ENCODE results near the gene GABRG2.

The GABRG2 gene

DNA sequence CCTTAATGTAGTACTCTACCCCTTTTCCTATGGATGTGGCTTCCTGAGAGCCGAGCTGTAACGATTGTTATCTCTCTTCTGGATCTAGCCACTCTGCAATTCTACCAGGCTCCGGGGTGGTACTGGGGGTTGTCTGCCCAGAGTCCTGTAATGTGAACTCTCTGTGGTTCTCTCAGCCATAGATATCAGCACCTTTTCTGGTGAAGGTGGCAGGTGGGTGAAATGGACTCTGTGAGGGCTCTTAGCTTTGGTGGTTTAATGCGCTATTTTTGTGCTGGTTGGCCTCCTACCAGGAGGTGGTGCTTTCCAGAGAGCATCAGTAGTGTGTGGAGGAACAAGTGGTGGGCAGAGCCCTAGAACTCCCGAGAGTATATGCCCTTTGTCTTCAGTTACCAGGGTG is 122.1 kb downstream of the GABRG2 start:
- Histone ChIP-seq H3K9me3 (ENCODE audit: insufficient read depth, low read length) (no peaks in the 10 kb centered on the region), H3K27me3 (ENCODE audit: insufficient read depth, insufficient read length) (no peaks in the 10 kb centered on the region), H3K4me3 (ENCODE audit: insufficient read length, low read depth) (no peak overlapping the region), H3K4me1 (ENCODE audit: insufficient read depth, insufficient read length) (no peaks in the 10 kb centered on the region), H3K36me3 (ENCODE audit: insufficient read depth, insufficient read length, low read length) (no peaks in the 10 kb centered on the region), H3K9ac (ENCODE audit: insufficient read length, low read depth) (no peak overlapping the region)
- DNase-seq (ENCODE audit: low read depth, low spot score), result no peak
- TF ChIP-seq ZNF274 (IDR thresholded peaks at IDR 0.05; ENCODE audit: low read depth, low read length) (no peak), YY1 (IDR thresholded peaks at IDR 0.05; ENCODE audit: insufficient read depth, insufficient read length) (no peak), SUZ12 (IDR thresholded peaks at IDR 0.05; ENCODE audit: extremely low read depth, insufficient read depth, insufficient read length) (no peak)

DNA sequence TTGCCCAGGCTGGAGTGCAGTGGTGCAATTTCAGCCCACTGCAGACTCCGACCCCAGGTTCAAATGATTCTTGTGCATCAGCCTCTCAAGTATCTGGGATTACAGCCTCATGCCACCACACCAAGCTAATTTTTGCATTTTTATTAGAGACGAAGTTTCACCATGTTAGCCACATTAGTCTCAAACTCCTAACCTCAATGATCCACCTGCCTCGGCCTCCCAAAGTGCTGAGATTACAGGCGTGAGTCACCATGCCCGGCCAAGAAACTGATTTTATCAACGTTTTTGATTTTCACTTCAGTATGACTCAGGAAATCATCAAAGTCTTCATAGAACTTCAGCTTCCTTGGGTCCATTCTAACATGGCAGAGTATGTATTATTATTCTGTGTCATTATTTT is 125.4 kb downstream of the GABRG2 start:
- Histone ChIP-seq H3K36me3 (ENCODE audit: insufficient read depth, insufficient read length, low read length) (no peaks in the 10 kb centered on the region), H3K4me1 (ENCODE audit: insufficient read depth, insufficient read length) (no peaks in the 10 kb centered on the region), H3K4me3 (ENCODE audit: insufficient read length, low read depth) (no peak overlapping the region), H3K9ac (ENCODE audit: insufficient read length, low read depth) (no peak overlapping the region), H3K9me3 (ENCODE audit: insufficient read depth, low read length) (no peaks in the 10 kb centered on the region), H3K27me3 (ENCODE audit: insufficient read depth, insufficient read length) (no peaks in the 10 kb centered on the region)
- no peak for TF ChIP-seq YY1 (IDR thresholded peaks at IDR 0.05; ENCODE audit: insufficient read depth, insufficient read length)
- no peak for TF ChIP-seq ZNF274 (IDR thresholded peaks at IDR 0.05; ENCODE audit: low read depth, low read length)
- no peak for TF ChIP-seq SUZ12 (IDR thresholded peaks at IDR 0.05; ENCODE audit: extremely low read depth, insufficient read depth, insufficient read length)
- DNase-seq (ENCODE audit: low read depth, low spot score), result no peak

DNA sequence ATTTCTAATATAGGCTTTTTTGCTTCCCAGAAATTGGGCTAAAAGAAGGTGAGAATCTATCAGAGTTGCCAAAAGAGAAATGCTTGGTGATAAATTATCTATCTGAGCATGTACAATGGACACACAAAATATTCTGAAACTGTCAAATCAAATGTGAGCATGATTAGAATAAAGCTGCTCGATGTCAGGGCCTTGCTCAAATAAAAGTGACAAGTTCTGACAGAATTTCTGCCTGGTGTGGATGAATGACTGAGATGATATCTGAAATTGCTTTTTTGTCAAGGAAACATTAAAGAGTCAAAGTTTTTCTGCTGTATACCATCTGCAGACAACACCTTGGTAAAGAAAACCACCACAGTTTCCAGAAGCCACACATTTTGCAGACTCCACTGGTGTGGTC is 128.8 kb downstream of the GABRG2 start:
- DNase-seq (ENCODE audit: low read depth, low spot score), result no peak
- H3K27me3 ChIP-seq (ENCODE audit: insufficient read depth, insufficient read length), result no peaks in the 10 kb centered on the region

DNA sequence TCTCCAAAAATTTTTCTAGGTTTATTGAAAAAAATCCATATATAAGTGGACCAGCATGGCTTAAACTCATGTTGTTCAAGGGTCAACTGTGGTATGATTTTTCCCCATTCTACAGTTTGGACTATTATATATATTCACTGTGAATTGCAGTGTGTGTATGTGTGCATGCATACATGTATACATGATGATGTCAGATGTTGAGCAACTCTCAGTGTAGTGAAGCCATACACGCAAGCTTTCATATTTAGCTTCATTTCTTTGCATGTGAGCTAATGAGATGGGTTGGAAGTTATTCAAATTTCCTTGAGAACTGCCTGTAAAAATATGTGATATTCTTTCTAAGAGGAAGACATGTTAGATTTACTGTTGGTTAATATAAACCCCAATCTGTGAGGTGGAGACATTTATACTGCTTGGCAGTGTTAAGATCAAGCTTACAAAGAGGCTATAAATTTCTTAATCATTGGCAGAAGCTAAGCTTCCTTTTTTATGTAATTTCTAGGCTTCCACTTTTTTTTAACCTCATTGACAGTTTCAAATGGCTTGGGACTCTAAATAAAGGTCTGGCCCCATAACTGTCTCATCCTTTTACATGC is 134.8 kb downstream of the GABRG2 start:
- Histone ChIP-seq H3K4me1 (ENCODE audit: insufficient read depth, insufficient read length) (no peaks in the 10 kb centered on the region), H3K27me3 (ENCODE audit: insufficient read depth, insufficient read length) (no peaks in the 10 kb centered on the region)

More for the DNA sequence above, 128.8 kb downstream of the GABRG2 start:
- H3K9me3 ChIP-seq (ENCODE audit: insufficient read depth, low read length), result no peaks in the 10 kb centered on the region
- H3K4me1 ChIP-seq (ENCODE audit: insufficient read depth, insufficient read length), result no peaks in the 10 kb centered on the region
- H3K4me3 ChIP-seq (ENCODE audit: insufficient read length, low read depth), result no peak overlapping the region
- H3K9ac ChIP-seq (ENCODE audit: insufficient read length, low read depth), result no peak overlapping the region
- TF ChIP-seq YY1 (IDR thresholded peaks at IDR 0.05; ENCODE audit: insufficient read depth, insufficient read length), result no peak
- TF ChIP-seq SUZ12 (IDR thresholded peaks at IDR 0.05; ENCODE audit: extremely low read depth, insufficient read depth, insufficient read length), result no peak
- TF ChIP-seq ZNF274 (IDR thresholded peaks at IDR 0.05; ENCODE audit: low read depth, low read length), result no peak
- no peaks in the 10 kb centered on the region for H3K36me3 ChIP-seq (ENCODE audit: insufficient read depth, insufficient read length, low read length)

More for the DNA sequence above, 134.8 kb downstream of the GABRG2 start:
- DNase-seq (ENCODE audit: low read depth, low spot score), result no peak
- H3K9me3 ChIP-seq (ENCODE audit: insufficient read depth, low read length), result no peaks in the 10 kb centered on the region
- H3K4me3 ChIP-seq (ENCODE audit: insufficient read length, low read depth), result no peak overlapping the region
- TF ChIP-seq SUZ12 (IDR thresholded peaks at IDR 0.05; ENCODE audit: extremely low read depth, insufficient read depth, insufficient read length), result no peak
- no peak for TF ChIP-seq YY1 (IDR thresholded peaks at IDR 0.05; ENCODE audit: insufficient read depth, insufficient read length)
- no peak for TF ChIP-seq ZNF274 (IDR thresholded peaks at IDR 0.05; ENCODE audit: low read depth, low read length)
- no peaks in the 10 kb centered on the region for H3K36me3 ChIP-seq (ENCODE audit: insufficient read depth, insufficient read length, low read length)
- H3K9ac ChIP-seq (ENCODE audit: insufficient read length, low read depth), result no peak overlapping the region

All from NT2/D1 (cell line).